BJ (cell line): ENCODE measurements around the gene DIPK1B. TPM values are rescaled to one million over a fixed set of nuclear protein-coding genes. Genes with fewer than 3 reads are reported as not detected.

Experiments
- CTCF ChIA-PET: fragments of 350-600 bp; formaldehyde crosslinking; extraction: SDS; loops from one replicate; lab custom pipeline; 2021; ENCODE audit warnings: antibody characterized with exemption, inconsistent platforms; lab: Yijun Ruan, JAX
- POLR2A ChIA-PET: fragments of 300-600 bp; sonication (Branson Sonifier 250); formaldehyde crosslinking; extraction: SDS; loops from one replicate; lab custom pipeline; 2021; ENCODE audit warnings: antibody characterized with exemption; lab: Charles Lee
- DNase-seq: peaks from one replicate; pipeline ENCODE4 v3.0.0-alpha.2; 2011; ENCODE audit warnings: low read depth
- H3K27me3 ChIP-seq: 2 replicates; pipeline ENCODE4 v1.6.0; 2011; ENCODE audit warnings: low read length; ENCODE audit not compliant: control insufficient read depth, insufficient read depth
- H3K36me3 ChIP-seq: 2 replicates; pipeline ENCODE4 v1.5.1; 2011; ENCODE audit warnings: low read length; ENCODE audit not compliant: control insufficient read depth, insufficient read depth
- H3K4me3 ChIP-seq: 2 replicates; pipeline ENCODE4 v1.5.1; 2011; ENCODE audit warnings: low read depth, mild to moderate bottlenecking, control low read depth, low read length
- polyA plus RNA-seq: library from polyadenylated mRNA; depleted of rRNA; stranded (reverse); fragments of >200 nt; gene quantifications from 2 replicates; pipeline ENCODE4 v1.2.3, GENCODE V29; 2011
- TF ChIP-seq, protein P1 (sequence below): IDR thresholded peaks from 2 replicates; pipeline ENCODE4 v1.5.1; 2011; ENCODE audit warnings: low read depth, mild to moderate bottlenecking, control low read depth, inconsistent platforms, low read length, moderate library complexity; ENCODE audit not compliant: insufficient read depth

The DIPK1B gene
- polyA plus RNA-seq, 1 experiment = 0.42 TPM

GRCh38 chr9:136665704-136666371, 46.5 kb upstream of the DIPK1B start:
- POLR2A ChIA-PET = no interaction called here
- CTCF ChIA-PET = interaction anchor here (0.6 to 1.6 kb wide), 2 partner anchors 10 to 104 kb away, joined by 3 to 5 read pairs; no protein-coding TSS in a partner anchor
- H3K4me3 ChIP-seq = peak overlapping the region; percentile 44
- no peaks in the 10 kb centered on the region for H3K27me3 ChIP-seq
- TF ChIP-seq, protein P1, sequence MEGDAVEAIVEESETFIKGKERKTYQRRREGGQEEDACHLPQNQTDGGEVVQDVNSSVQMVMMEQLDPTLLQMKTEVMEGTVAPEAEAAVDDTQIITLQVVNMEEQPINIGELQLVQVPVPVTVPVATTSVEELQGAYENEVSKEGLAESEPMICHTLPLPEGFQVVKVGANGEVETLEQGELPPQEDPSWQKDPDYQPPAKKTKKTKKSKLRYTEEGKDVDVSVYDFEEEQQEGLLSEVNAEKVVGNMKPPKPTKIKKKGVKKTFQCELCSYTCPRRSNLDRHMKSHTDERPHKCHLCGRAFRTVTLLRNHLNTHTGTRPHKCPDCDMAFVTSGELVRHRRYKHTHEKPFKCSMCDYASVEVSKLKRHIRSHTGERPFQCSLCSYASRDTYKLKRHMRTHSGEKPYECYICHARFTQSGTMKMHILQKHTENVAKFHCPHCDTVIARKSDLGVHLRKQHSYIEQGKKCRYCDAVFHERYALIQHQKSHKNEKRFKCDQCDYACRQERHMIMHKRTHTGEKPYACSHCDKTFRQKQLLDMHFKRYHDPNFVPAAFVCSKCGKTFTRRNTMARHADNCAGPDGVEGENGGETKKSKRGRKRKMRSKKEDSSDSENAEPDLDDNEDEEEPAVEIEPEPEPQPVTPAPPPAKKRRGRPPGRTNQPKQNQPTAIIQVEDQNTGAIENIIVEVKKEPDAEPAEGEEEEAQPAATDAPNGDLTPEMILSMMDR = no peak
- no peaks in the 10 kb centered on the region for H3K36me3 ChIP-seq
- no peak for DNase-seq

- ChIA-PET CTCF (interaction anchor here (0.6 to 1.2 kb wide), 4 partner anchors 17 to 182 kb away, joined by 3 read pairs; no protein-coding TSS in a partner anchor), POLR2A (no interaction called here)
- TF ChIP-seq, protein P1 = no peak
- Histone ChIP-seq H3K4me3 (peak overlapping the region; percentile 44), H3K27me3 (no peaks in the 10 kb centered on the region), H3K36me3 (no peaks in the 10 kb centered on the region)
- no peak for DNase-seq
Observed at GRCh38 chr9:136666372-136667213, 45.8 kb upstream of the DIPK1B start.

GRCh38 chr9:136667214-136667939, 45.0 kb upstream of the DIPK1B start:
- TF ChIP-seq, protein P1 = no peak
- Histone ChIP-seq H3K4me3 (no peak overlapping the region), H3K36me3 (no peaks in the 10 kb centered on the region), H3K27me3 (no peaks in the 10 kb centered on the region)
- CTCF ChIA-PET = interaction anchor here (0.9 to 1.3 kb wide), 4 partner anchors 9 to 183 kb away, joined by 3 read pairs; no protein-coding TSS in a partner anchor
- POLR2A ChIA-PET = no interaction called here
- DNase-seq = no peak

- Histone ChIP-seq H3K36me3 (peaks cover 2% of the 10 kb centered on the region), H3K4me3 (no peak overlapping the region), H3K27me3 (no peaks in the 10 kb centered on the region)
- DNase-seq = no peak
- TF ChIP-seq, protein P1 = no peak
- ChIA-PET POLR2A (no interaction called here), CTCF (interaction anchor here (0.9 to 1.3 kb wide), 2 partner anchors 9 to 27 kb away, joined by 3 read pairs; no protein-coding TSS in a partner anchor)
Observed at GRCh38 chr9:136667940-136668760, 44.2 kb upstream of the DIPK1B start.
